HL-60/S4 treated with phorbol 12-myristate 13-acetate at 8.2 ng/mL for 4 days and 3 days (cell line): ENCODE results near the gene PHF21B.
"Not testable (repeated sequence)": the region's sequence is repeated elsewhere in the genome, so short reads cannot be mapped to it uniquely, and the experiment has no call there.

Source experiments
- in situ Hi-C: fragments of 300-500 bp; cut with MboI; formaldehyde crosslinking; loops from 2 replicates; pipeline ENCODE4 v1.15.0; 2022; ENCODE audit warnings: low sequenced_read_pairs

Gene PHF21B

GRCh38 chr22:44963832-44964721, 45.7 kb downstream of the PHF21B start:
- in situ Hi-C loops, result no loop called here

GRCh38 chr22:44962741-44963454, 46.9 kb downstream of the PHF21B start:
- in situ Hi-C loops, result no loop called here

- in situ Hi-C loops, result not testable (repeated sequence)
Observed at GRCh38 chr22:44961682-44962081, 48.1 kb downstream of the PHF21B start.

- in situ Hi-C loops, result no loop called here
Observed at GRCh38 chr22:44956840-44957767, 52.7 kb downstream of the PHF21B start.

GRCh38 chr22:44955102-44955501, 54.7 kb downstream of the PHF21B start:
- in situ Hi-C loops, result no loop called here

- in situ Hi-C loops, result no loop called here
Observed at GRCh38 chr22:44954149-44954548, 55.7 kb downstream of the PHF21B start.

GRCh38 chr22:44952863-44953746, 56.7 kb downstream of the PHF21B start:
- in situ Hi-C loops, result no loop called here

- in situ Hi-C loops, result no loop called here
Observed at GRCh38 chr22:44951510-44951816, 58.3 kb downstream of the PHF21B start.

GRCh38 chr22:44950806-44951509, 58.8 kb downstream of the PHF21B start:
- in situ Hi-C loops, result no loop called here

GRCh38 chr22:44947846-44948245, 62.0 kb downstream of the PHF21B start:
- in situ Hi-C loops, result no loop called here

- in situ Hi-C loops, result no loop called here
Observed at GRCh38 chr22:44947049-44947448, 62.8 kb downstream of the PHF21B start.

- in situ Hi-C loops, result no loop called here
Observed at GRCh38 chr22:44944883-44945601, 64.8 kb downstream of the PHF21B start.

- in situ Hi-C loops, result no loop called here
Observed at GRCh38 chr22:44943701-44944324, 66.0 kb downstream of the PHF21B start.

- in situ Hi-C loops, result no loop called here
Observed at GRCh38 chr22:44942979-44943700, 66.7 kb downstream of the PHF21B start.

- in situ Hi-C loops, result no loop called here
Observed at GRCh38 chr22:44942056-44942455, 67.7 kb downstream of the PHF21B start.

GRCh38 chr22:44941207-44941606, 68.6 kb downstream of the PHF21B start:
- in situ Hi-C loops, result no loop called here

- in situ Hi-C loops, result no loop called here
Observed at GRCh38 chr22:44940130-44940529, 69.7 kb downstream of the PHF21B start.

- in situ Hi-C loops, result no loop called here
Observed at GRCh38 chr22:44939451-44939850, 70.4 kb downstream of the PHF21B start.
